Smooth muscle cell (in vitro differentiated cells): ENCODE data around the gene CCDC183. TPM values are rescaled to one million over a fixed set of nuclear protein-coding genes. Genes with fewer than 3 reads are reported as not detected.

Experiments
- DNase-seq: peaks from one replicate; lab custom pipeline; 2025; ENCODE audit not compliant: unreplicated experiment; lab: John Stamatoyannopoulos, UW
- H2AFZ ChIP-seq: fragments of 200-600 bp; sonication (generic); 2 replicates; pipeline ENCODE4 v1.6.0; 2016; ENCODE audit warnings: antibody characterized with exemption, low read depth, mild to moderate bottlenecking
- H3F3A ChIP-seq: fragments of 200-600 bp; sonication (generic); 2 replicates; pipeline ENCODE4 v1.6.0; 2017; ENCODE audit warnings: antibody characterized with exemption, low read depth
- H3K27ac ChIP-seq: fragments of 200-600 bp; sonication (generic); 2 replicates; pipeline ENCODE4 v1.5.1; 2016; ENCODE audit warnings: low read depth, mild to moderate bottlenecking
- H3K27me3 ChIP-seq: fragments of 200-600 bp; sonication (generic); 2 replicates; pipeline ENCODE4 v1.6.1; 2016; ENCODE audit warnings: low read depth, mild to moderate bottlenecking
- H3K36me3 ChIP-seq: fragments of 200-600 bp; sonication (generic); 2 replicates; pipeline ENCODE4 v1.5.1; 2016; ENCODE audit warnings: low read depth
- H3K4me1 ChIP-seq: fragments of 200-600 bp; sonication (generic); 2 replicates; pipeline ENCODE4 v1.5.1; 2016; ENCODE audit warnings: low read depth
- H3K4me2 ChIP-seq: fragments of 200-600 bp; sonication (generic); 2 replicates; pipeline ENCODE4 v1.6.0; 2016; ENCODE audit warnings: mild to moderate bottlenecking
- H3K4me3 ChIP-seq: fragments of 200-600 bp; sonication (generic); 2 replicates; pipeline ENCODE4 v1.5.1; 2016; ENCODE audit warnings: mild to moderate bottlenecking
- H3K79me2 ChIP-seq: fragments of 200-600 bp; sonication (generic); 2 replicates; pipeline ENCODE4 v1.6.0; 2016; ENCODE audit warnings: low read depth, mild to moderate bottlenecking
- H3K9ac ChIP-seq: fragments of 200-600 bp; sonication (generic); 2 replicates; pipeline ENCODE4 v1.6.0; 2016; ENCODE audit warnings: low read depth
- H3K9me3 ChIP-seq: fragments of 200-600 bp; sonication (generic); replicated peaks from 2 replicates; pipeline ENCODE4 v1.5.1; 2016; ENCODE audit warnings: low read depth
- H4K20me1 ChIP-seq: fragments of 200-600 bp; sonication (generic); 2 replicates; pipeline ENCODE4 v1.6.0; 2016; ENCODE audit warnings: low read depth
- WGBS: methylation state at CpG from one replicate; pipeline ENCODE4 v1.1.7; 2016; ENCODE audit warnings: low lambda C conversion rate; 5-methylcytosine and 5-hydroxymethylcytosine counted together
- polyA plus RNA-seq: library from polyadenylated mRNA; unstranded; fragments of >200 nt; fragmentation: Nextera tagmentation; extraction: Ambion mirVana; gene quantifications from 2 replicates; pipeline ENCODE4 v1.2.1, GENCODE V29; 2016
- total RNA-seq: library from RNA; depleted of rRNA; stranded (reverse); fragments of >200 nt; gene quantifications from 2 replicates; pipeline ENCODE4 v1.2.3, GENCODE V29; 2014
- TF ChIP-seq, protein P1 (sequence below): fragments of 200-600 bp; sonication (generic); IDR thresholded peaks from 2 replicates; pipeline ENCODE4 v1.5.1; 2017; ENCODE audit warnings: borderline replicate concordance, mild to moderate bottlenecking, antibody characterized with exemption; ENCODE audit not compliant: insufficient read depth, poor library complexity, severe bottlenecking

CCDC183 gene
- total and polyA plus RNA-seq, 2 experiments from 2014 or later: 2.0 to 3.7 TPM

DNA sequence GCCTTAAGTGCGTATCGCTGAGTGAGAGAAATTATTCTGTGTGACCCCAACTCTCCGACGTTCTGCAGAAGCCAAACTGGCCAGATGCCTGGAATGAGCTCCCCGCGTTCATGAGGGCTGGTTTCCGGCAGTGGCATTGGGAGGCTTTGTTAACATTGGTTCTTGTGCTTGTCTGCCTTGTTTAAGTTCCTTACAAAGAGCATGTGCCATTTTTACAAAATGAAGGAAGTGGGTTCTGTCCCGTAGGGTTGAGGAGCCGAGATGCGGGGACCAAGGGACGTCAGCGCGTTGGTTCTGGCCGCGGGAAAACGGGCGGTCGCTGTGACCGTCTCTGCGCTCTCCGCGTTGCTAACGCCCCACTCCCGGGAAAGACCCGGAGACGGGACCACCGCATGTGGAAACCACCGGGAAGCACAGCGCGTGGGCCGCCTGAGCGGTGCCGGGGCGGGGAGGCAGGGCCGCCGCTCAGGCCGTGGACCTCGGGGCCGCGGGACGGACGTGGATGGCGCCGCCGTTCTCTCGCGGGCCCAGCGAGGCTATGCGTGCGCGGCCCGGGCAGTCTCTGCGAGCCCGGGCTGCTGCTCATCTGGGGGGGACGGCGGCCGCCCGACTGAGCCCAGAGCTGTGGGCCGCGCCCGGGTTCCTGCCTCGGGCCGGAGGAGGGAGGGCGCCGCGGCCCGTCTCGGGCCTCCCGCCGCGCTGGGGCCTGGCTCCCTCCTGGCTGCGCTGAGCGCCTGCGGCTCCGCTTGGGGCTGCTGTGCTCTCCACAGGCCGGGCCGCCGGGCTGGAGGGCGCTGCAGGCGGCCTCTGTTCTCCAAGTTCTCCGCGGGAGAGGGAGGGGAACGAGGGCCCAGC lies 25.1 kb downstream of the CCDC183 start:
- Histone ChIP-seq H3K79me2 (peaks cover 55% of the 10 kb centered on the region), H3F3A (no peaks in the 10 kb centered on the region), H3K9me3 (no peaks in the 10 kb centered on the region), H2AFZ (no peak overlapping the region), H4K20me1 (peaks cover 86% of the 10 kb centered on the region), H3K9ac (no peak overlapping the region), H3K4me2 (peak overlapping the region; percentile 86), H3K4me1 (peaks cover 4% of the 10 kb centered on the region), H3K4me3 (peak overlapping the region; percentile 43), H3K36me3 (no peaks in the 10 kb centered on the region), H3K27ac (no peak overlapping the region), H3K27me3 (no peaks in the 10 kb centered on the region)
- DNase-seq: no peak
- 20% methylated on average over 52 of the region's 83 CpGs for WGBS
- TF ChIP-seq, protein P1, sequence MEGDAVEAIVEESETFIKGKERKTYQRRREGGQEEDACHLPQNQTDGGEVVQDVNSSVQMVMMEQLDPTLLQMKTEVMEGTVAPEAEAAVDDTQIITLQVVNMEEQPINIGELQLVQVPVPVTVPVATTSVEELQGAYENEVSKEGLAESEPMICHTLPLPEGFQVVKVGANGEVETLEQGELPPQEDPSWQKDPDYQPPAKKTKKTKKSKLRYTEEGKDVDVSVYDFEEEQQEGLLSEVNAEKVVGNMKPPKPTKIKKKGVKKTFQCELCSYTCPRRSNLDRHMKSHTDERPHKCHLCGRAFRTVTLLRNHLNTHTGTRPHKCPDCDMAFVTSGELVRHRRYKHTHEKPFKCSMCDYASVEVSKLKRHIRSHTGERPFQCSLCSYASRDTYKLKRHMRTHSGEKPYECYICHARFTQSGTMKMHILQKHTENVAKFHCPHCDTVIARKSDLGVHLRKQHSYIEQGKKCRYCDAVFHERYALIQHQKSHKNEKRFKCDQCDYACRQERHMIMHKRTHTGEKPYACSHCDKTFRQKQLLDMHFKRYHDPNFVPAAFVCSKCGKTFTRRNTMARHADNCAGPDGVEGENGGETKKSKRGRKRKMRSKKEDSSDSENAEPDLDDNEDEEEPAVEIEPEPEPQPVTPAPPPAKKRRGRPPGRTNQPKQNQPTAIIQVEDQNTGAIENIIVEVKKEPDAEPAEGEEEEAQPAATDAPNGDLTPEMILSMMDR: no peak

DNA sequence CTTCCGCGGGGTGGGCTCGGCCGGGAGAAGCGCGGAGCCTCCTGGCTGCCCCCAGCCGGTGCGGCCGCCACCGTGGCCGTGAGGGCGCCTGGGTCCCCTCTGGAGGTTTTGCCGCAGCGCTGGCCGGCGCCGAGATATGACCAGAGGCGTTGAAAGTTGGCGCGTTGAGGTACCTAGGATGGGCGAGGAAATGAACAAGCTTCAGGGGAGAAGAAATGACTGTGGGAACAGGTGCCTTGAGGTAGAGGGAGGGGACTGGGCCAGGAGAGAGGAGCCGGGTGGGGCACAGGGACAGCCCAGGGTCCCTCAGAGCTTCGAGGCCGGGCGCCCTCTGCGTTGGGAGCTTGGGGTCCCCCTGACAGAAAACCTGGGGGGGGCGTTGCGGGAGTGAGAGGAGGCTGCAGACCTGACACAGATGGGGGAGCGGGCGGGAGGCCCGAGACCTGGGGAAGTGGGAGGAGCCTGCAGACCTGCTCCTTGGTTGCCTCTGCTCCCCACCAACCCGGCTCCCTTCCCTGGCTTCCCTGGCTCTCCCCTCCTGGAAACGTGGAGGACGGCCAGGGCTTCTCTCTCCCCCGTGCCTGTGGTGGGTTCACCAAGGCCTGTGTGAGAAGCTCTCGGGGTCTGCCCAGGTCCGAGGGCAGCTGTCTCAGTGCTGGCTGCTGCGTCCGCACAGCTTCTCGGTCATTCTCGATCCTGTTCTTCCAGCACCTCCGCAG lies 25.8 kb downstream of the CCDC183 start:
- WGBS: 80% methylated on average over 39 of the region's 42 CpGs
- peak overlapping the region; percentile 86 for H3K4me2 ChIP-seq
- H3K27ac ChIP-seq: no peak overlapping the region
- peaks cover 82% of the 10 kb centered on the region for H4K20me1 ChIP-seq
- H3K9me3 ChIP-seq: no peaks in the 10 kb centered on the region
- peak overlapping the region; percentile 43 for H3K4me3 ChIP-seq
- no peaks in the 10 kb centered on the region for H3K36me3 ChIP-seq
- no peak for DNase-seq
- TF ChIP-seq, protein P1: no peak
- H3F3A ChIP-seq: no peaks in the 10 kb centered on the region
- peaks cover 47% of the 10 kb centered on the region for H3K79me2 ChIP-seq
- H3K4me1 ChIP-seq: peaks cover 4% of the 10 kb centered on the region
- no peak overlapping the region for H3K9ac ChIP-seq
- H2AFZ ChIP-seq: no peak overlapping the region
- no peaks in the 10 kb centered on the region for H3K27me3 ChIP-seq

DNA sequence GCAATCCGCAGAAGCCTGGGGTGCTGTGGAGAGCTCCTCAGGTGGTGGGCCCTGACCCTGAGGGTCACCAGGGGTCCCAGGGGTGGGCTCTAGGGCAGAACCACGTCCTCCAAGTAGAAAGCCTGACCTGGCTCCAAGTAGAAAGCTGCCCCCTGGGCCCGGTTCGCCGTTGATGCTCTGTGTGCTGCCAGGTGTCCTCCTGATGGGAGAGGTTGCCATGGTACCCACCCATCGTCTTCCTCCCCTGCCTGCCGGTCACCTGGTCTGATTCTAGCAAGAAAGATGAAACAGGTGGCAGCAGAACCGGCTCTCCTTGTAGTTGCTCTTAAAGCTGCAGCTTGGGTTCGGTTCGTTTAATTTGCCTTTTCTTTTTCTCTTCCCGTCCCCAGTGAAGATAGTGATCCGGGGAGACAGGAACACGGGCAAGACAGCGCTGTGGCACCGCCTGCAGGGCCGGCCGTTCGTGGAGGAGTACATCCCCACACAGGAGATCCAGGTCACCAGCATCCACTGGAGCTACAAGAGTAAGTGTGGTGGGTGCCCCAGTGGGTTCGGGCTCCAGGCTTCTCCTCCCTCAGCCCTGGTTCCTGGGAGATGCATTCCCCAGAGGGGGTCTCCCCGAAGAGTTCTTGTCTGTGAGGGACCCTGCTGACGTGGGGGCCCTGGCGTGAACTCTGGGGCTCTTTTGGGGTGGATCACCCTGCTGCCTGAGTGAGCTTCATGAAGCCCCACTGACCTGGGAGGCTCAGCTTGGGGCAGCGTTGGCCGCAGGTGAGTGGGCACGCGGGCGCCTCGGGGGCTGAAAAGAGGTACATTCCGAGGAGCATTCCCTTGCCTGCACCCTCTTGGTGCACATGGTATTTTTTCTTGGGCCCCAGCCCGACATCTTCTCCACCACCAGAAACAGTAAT lies 27.3 kb downstream of the CCDC183 start:
- no peak for DNase-seq
- WGBS: 93% methylated on average over 30 of the region's 30 CpGs
- no peaks in the 10 kb centered on the region for H3K27me3 ChIP-seq
- no peaks in the 10 kb centered on the region for H3F3A ChIP-seq
- H3K9ac ChIP-seq: no peak overlapping the region
- peaks cover 71% of the 10 kb centered on the region for H4K20me1 ChIP-seq
- no peaks in the 10 kb centered on the region for H3K9me3 ChIP-seq
- no peak overlapping the region for H3K4me3 ChIP-seq
- TF ChIP-seq, protein P1: no peak
- no peak overlapping the region for H2AFZ ChIP-seq
- H3K4me1 ChIP-seq: peaks cover 4% of the 10 kb centered on the region
- H3K79me2 ChIP-seq: peaks cover 40% of the 10 kb centered on the region
- no peak overlapping the region for H3K27ac ChIP-seq
- H3K36me3 ChIP-seq: no peaks in the 10 kb centered on the region
- H3K4me2 ChIP-seq: no peak overlapping the region
